Measurements from ENCODE around the gene CFAP69.
"Not testable (repeated sequence)": the region's sequence is repeated elsewhere in the genome, so short reads cannot be mapped to it uniquely, and the experiment has no call there.

CFAP69 gene

DNA sequence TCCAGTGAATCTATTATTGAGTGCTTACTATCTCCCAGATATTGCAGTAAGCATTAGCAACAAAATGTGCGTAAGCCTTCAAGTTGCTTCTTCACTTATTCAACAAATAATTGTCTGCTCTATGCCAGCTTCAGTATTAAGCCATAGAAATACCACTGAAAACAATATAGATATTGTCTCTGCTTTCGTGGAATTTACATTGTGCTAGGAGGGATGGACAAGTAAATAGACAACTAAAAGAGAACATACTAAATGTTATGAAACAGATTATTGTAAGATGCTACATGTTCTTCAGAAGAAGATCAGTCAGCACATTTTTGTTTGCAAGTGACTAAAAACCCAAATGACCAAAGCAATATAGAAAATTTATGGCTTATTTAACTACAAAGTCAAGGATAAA, 27.3 kb downstream of the CFAP69 start:
- no peak for DNase-seq (ENCODE audit: low read depth)

DNA sequence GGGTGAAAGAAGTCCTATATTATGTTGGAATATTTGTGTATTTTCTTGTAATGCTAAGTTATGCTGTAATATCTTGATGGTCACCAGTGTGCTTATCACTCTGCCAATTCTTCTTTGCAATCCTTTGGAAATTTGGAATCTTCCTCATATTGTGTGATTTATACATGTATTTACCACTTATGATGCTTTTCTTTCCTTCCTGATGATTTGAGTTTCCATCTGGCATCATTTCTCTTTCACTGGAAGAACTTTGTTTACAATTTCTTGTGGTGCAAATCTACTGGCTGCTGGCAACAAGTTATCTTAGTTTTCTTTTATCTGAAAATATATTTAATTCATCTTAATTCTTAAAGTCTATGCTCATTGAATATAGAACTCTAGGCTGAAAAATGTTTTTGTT, 29.2 kb downstream of the CFAP69 start:
- no peak for DNase-seq (ENCODE audit: low read depth)

DNA sequence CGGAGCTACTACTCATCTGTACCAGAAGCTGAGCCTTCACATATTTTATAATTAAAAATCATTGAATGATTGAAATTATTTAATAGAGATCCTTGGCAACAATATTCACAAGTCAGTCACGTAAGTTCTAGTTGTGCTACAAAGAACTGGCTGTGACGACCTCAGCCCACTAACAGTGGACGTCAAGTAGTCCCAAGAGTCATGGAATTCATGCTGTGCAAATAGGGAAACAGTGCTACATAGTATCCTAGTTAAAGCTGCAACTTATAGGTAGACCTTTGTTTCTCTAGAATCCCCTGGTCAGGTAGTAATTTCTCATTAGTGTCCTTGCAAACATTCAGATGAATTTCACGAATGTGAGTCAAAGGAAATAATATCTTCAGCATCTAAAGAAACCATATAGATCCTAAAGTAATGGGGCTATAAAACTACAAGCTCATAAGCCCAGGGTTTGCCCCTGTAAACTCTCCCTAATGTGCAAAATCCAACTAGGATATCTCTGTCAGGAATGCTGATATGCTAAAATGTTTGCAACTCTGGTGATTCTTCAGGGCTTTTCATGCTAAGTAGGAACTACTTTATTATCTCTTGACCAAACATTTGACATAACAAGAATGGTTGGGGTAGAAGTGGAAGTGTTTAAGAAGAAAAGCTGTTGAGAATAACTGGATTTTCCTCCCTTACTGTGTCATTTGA, 31.2 kb downstream of the CFAP69 start:
- DNase-seq (ENCODE audit: low read depth), result no peak

DNA sequence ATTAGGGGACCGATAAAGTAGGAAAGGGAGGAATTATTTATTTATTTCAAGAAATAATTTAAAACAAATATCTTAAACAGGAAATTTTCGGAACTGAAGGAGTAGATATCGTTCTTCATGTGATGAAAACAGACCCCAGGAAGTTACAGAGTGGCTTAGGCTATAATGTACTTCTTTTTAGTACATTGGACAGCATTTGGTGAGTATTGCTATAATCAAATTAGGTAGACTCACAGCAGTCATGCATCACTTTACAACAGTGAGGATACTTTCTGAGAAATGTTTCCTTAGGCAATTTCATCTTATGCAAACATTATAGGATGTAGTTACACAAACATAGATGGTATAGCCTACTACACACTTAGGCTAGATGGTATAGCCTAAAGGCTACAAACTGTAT, 43.2 kb downstream of the CFAP69 start:
- no peak for DNase-seq (ENCODE audit: low read depth)

DNA sequence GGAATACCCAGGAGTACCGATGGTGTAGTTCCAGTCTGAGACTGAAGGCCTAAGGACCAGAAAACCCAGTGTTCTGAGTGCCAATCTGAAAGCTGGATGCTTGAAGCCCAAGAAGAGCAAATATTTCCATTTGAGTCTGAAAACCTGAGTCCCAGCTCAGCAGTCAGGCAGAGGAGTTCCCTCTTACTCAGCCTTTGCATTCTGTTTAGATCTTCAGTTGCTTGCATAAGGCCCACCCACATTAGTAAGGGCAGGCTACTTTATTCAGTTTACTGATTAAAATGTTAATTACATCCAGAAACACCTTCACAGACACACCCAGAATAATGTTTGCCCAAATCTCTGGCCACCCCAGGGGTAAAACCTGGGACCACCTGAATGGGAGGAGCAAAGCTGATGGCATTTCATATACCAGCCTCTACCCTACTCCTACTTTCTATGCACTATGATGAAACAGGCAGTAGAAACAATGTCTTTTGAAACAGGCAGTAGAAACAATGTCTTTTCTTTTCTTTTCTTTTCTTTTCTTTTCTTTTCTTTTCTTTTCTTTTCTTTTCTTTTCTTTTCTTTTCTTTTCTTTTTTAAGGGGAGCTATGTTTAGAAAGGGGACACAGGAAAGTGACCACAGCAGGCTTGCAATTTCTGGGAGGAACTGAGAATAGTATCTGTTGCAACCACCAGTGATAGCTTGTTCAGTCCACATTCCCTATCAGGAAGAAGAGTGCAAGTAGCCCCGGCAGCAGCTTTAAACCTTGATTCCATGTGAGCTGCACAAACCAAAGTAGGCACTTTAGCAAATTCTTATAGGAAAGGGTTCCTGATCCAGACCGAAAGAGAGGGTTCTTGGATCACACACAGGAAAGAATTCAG, 45.5 kb downstream of the CFAP69 start:
- DNase-seq (ENCODE audit: low read depth), result no peak

DNA sequence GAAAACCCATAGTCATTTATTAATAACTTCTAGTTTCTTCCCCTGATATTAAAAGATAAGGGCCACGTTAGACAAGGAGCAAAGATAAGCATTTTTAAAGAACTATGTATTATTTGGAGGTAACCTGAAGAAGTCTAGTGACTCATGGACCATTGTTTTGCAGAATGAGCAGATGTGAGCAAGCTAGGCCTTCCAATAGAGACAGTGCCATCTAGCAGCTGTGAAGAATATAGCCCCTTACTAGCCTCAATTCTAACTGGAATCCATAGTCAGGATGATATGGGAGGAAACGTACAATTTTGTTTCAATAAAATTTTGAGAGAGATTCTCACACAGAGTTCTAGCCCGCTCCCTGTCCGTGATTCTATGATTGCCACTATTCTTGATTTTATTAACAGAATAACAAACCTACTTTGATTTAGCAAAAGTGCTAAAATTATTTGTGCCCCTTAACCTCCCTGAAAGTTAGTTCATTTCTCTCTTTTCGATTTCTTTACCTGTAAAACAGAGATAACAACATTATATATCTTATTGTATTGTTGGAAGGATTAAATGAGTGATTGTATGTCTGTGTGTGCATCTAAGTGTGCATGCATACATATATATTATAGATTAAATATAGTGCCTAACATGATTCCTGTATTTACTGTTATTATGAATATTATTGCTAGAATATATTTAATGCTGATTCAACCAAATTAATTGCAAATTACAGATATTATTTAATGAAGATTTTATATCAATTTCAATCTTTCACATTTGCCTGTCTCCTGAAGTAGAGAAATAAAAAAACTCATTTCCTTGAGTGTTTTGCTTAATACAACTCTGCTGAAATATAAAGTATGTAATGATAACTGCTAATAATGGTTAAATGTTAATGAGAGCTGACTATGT, 53.4 kb downstream of the CFAP69 start:
- DNase-seq (ENCODE audit: low read depth), result no peak

DNA sequence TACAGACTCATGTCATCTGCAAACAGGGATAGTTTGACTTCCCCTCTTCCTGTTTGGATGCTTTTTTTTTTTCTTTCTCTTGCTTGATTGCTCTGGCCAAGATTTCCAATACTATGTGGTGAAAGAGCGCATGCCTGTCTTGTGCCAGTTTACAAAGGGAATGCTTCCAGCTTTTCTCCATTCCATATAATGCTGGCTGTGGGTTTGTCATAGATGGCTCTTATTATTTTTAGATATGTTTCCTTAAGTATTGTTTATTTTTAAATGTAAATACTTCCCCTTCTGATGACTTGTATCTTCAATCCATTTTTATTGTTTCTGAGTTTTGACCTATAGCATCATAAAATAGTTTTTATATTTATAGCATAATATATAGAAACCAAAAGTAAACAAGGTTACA, 58.3 kb downstream of the CFAP69 start:
- no peak for DNase-seq (ENCODE audit: low read depth)

DNA sequence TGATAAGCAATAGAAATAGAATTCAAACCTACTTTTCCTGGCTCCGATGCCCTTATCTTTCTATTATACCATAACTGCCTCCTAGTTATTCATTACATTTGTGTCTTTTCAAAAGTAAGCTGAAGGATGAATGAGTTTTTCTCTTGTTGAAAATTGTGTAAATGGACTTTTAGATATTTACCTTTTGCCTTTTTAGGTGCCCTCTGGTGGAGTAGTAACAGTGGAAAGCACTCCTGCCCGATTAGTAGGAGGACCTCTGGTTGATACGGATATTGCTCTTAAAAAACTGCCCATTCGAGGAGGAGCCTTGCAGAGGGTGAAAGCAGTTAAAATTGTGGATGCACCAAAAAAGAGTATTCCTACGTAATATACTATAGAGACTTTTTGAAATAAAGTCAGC, 64.9 kb downstream of the CFAP69 start:
- no peak for DNase-seq (ENCODE audit: low read depth)

DNA sequence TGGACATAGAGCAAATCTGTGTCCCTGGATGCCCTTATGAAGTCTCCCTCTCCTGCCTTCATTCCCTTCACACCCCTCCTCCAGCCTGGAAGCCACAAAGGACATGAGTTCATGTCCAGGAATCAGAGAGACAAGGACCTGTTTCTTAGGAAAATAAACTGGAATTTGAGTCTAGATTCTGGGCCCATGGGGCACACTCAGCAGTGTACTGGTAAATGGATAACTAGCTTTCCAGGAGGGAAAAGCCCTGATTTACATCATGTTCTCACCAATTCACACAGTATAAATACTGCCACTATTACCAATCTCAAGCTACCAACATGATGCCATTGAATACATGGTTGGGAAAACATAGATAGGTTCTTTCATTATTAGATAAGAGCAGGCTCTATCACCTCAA, 66.2 kb downstream of the CFAP69 start:
- no peak for DNase-seq (ENCODE audit: low read depth)

DNA sequence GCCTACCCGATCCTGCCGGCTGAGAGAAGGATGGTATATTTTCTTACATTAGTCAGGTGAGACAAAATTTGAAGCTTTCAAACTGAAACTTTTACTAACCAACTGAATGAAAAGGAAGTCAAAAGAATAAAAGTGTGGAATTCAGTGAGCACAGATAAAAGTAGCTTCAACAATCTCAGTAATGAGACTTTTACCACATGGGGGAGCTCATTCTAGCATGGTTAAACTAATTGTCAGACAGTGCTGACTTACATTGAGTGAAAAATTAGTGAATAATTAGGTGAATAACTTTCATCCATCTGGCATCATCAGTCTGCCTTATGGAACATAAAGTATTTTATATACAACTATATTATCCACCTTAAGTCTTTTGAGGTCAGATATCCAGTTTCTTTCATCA, 67.8 kb downstream of the CFAP69 start:
- DNase-seq (ENCODE audit: low read depth), result no peak

DNA sequence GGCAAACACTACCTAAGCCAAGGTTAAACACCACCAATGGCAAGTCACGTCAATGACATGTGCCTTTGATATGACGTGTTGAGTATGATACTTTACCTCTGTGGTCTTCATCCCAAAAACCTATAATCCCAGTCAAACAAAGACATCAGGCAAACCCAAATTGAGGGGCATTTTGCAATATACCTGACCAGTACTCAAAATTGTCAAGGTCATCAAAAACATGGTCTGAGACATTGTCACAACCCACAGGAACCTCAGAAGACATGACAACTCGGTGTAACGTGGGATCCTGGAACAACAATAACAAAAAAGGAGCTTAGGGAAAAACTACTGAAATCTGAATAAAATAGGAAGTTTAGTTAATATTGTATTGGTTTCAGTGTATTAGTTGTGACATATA, 68.9 kb downstream of the CFAP69 start:
- DNase-seq (ENCODE audit: low read depth), result no peak

DNA sequence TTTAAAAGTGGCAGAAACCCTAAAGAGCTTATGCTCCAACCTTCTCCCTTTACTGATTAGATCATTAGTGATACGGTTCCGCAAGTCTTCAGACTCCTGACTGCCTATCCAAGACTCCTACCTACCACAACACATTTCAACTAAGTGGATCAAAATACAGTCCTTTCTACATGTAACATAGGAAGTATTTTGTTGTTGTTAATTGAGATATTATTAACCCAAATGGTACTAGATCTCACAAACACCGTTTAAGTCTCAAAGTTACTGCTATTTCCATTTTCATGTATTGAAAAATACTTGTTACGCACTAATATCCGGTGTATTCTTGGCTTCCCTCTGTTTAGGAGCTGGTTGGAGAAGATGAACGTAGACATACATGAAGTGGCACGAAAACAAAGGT, 75.0 kb downstream of the CFAP69 start:
- DNase-seq (ENCODE audit: low read depth), result no peak

DNA sequence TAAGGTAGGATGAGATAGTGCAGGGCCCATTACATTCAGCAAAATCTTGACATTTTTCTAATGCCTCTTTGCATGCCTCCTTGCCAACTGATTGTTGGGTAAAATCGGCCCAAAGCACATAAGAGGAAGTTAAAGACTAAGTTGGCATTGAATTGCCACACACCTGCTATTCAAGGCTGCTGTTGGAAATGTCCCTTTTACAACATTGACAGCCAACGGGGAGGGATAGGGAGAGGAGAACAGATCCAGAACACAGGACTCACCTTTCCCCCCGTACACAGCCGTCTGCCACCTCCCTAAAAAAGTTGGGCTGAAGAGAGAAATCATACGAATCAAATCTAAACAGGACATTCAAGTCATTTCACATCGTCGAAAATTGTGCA, 75.4 kb downstream of the CFAP69 start:
- no peak for DNase-seq (ENCODE audit: low read depth)

DNA sequence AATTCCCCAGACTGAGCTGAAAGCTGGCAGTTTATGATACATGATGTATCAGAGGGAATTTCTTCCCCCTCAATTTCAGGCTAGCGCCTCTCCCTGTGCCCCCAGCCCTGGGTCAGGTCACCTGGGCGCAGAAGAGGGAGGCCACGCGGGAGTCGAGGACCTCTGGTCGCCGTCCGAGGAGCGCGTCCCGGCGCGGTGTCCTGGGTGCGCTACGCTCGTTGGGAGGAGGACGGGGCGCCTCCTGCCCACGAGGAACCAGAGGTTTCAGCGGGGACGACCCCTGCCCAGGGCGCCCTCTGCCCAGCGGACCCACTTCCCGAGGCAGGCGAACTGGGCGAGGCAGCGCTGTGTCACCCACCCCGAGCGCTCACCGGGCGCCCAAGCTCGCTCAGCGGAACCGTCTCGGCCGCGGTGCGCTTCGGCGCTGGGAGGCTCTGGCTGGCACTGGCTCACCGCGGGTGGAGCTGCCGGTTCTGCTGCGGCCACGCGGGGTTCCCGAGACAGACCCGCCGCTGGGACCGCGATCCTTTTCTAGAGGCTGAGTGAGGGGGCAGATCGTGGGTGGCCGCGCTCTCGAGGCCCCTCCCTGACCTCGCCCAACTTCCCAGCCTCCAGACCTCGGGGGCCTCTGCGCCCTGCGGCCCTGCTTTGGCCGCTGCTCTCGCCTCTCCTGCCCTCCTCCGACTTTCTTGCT, 76.0 kb downstream of the CFAP69 start, which contains the start of gene FAM237B:
FAM237B (minus strand) TSS at position 504 of the 694 bp plus-strand sequence. CDS start 1,556 bp downstream, outside the sequence.
- no peak for DNase-seq (ENCODE audit: low read depth)

DNA sequence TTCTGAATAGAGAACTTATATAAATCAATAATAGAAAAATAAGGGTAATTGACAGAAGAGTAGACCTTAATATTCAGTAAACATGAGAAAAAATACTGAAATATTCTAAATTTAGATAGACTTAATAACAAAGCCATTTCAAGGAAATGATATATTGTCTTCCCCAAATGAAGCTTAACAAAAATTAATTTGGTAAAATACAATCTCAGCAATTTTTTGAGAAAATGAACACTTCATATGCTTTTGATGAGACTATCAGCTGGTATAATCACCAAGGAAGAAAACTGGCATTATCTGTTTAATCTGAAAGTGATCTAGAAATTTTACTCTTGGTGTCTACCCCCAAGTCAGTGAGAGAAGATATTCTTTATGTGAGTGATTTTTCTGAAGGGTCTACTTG, 77.9 kb downstream of the CFAP69 start:
- DNase-seq (ENCODE audit: low read depth), result no peak

DNA sequence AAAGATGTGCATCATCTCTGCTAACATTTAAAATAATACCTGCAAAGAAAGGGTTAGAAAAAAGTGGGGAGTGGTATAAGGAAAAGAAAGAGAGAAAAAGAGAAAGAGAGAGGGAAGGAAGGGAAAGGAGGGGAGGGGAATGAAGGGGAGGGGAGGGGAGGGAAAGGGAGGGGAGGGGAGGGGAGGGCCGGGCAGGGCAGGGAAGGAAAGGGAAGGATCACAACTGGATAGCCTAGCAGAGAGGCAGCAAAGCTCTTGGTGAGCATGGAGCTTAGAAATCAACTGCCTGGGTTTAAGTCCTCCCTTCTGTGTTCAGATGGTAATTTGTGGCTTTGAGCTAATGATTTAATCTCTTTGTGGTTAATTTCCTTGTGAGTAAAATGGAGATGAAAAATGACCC, 81.5 kb downstream of the CFAP69 start:
- DNase-seq (ENCODE audit: low read depth), result no peak

DNA sequence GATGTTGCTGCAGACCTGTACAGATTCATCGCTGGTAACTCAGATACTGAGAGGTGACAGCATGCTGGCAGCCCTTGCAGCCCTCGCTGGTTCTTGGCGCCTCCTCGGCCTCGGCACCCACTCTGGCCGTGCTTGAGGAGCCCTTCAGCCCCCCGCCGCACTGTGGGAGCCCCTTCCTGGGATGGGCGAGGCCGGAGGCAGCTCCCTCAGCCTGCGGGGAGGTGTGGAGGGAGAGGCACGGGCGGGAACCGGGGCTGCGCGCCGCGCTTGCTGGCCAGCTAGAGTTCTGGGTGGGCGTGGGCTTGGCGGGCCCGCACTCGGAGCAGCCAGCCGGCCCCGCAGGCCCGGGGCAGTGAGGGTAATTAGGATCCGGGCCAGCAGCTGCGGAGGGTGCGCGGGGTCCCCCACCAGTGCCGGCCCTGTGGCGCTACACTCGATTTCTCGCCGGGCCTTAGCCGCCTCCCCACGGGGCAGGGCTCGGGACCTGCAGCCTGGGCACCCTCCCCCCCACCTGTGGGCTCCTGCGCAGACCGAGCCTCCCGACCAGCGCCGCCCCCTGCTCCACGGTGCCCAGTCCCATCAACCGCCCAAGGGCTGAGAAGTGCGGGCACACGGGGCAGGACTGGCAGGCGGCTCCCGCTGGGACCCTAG, 89.3 kb downstream of the CFAP69 start:
- no peak for DNase-seq (ENCODE audit: low read depth)

DNA sequence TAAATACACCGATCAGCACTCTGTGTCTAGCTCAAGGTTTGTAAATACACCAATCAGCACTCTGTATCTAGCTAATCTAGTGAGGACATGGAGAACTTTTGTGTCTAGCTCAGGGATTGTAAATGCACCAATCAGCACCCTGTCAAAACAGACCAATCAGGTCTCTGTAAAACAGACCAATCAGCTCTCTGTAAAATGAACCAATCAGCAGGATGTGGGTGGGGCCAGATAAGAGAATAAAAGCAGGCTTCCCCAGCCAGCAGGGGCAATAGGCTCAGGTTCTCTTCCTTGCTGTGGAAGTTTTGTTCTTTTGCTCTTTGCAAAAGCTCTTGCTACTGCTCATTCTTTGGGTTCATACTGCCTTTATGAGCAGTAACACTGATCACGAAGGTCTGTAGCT, 90.0 kb downstream of the CFAP69 start:
- DNase-seq (ENCODE audit: low read depth), result not testable (repeated sequence)

DNA sequence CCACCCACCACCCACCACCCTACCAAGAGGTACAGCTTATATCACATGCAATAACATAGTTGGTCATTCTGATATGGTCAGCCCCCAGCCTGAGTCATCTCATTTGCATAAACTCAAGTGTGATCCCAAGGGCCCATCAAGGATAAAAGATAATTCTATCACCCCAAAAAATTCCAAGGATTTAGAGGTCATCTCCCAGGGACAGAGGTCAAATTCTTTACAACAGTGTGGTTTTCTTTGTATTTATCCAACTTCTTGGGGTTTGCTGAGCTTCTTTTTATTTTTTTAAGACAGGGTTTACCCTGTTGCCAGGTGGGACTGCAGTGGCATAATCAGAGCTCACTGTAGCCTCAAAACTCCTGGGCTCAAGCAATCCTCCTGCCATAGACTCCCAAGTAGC, 92.1 kb downstream of the CFAP69 start:
- no peak for DNase-seq (ENCODE audit: low read depth)

DNA sequence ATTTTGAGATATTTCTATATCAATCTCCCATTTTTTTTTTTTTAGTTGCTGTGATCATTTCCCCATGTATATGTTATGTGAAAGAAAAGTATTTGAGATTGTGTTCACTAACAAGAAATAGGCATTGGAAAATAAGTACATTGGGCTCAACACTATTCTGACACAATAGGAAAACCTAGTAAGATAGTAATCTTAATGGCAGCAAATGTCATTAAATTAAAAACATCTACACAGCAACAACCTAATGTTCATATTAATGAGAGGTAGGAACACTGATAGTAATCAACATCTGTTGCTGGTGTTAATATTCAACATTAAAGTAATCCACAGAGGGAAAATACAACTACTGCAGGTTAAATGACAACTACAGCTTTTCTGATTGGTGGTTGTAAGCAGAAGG, 100.0 kb downstream of the CFAP69 start:
- no peak for DNase-seq (ENCODE audit: low read depth)

DNA sequence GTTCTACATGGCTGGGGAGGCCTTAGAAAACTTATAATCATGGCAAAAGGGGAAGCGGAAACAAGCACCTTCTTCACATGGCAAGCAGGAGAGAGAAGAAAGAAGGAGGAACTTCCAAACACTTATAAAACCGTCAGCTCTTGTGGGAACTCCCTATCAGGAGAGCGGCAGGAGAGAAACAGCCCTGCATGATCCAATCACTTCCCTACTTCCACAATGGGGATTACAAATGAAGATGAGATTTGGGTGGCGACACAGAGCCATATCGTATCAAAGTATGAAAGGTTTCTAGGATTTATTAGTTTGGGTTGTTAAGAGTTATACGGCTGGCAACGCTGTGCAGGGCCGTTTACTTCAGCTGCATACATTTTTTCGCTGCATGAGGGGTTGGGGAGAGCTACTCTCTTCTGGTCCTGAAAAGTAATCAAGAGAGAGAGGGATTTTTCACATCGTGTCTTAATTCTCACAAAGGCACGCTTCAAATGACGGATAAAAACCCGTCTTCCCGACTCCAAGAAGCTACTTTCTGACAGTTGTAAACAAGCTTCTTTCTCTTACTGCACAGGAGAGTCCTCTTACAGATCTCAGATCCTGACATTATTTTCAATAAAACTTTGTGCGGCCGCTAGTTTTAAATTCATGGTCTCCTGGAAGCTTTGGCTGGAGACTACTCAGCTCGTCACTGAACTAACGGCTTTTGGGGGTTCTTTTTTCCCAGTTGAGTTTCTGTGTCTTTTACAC, 100.8 kb downstream of the CFAP69 start:
- no peak for DNase-seq (ENCODE audit: low read depth)

Measured in stimulated activated CD8-positive, alpha-beta memory T cell treated with anti-CD3 and anti-CD28 coated beads, Interleukin-12 subunit alpha, Interleukin-12 subunit beta, amount 100 ng/mL, for 4 hours (primary cell).